HG02798 (cell line): ENCODE results near the gene CHERP.
"Not testable (repeated sequence)": the region's sequence is repeated elsewhere in the genome, so short reads cannot be mapped to it uniquely, and the experiment has no call there.

ENCODE experiments used
- ATAC-seq: cut with Tn5 transposase; IDR thresholded peaks from one replicate; pipeline ENCODE4 v1.9.1; 2021; ENCODE audit warnings: mild to moderate bottlenecking; ENCODE audit not compliant: unreplicated experiment, poor library complexity

CHERP gene

DNA sequence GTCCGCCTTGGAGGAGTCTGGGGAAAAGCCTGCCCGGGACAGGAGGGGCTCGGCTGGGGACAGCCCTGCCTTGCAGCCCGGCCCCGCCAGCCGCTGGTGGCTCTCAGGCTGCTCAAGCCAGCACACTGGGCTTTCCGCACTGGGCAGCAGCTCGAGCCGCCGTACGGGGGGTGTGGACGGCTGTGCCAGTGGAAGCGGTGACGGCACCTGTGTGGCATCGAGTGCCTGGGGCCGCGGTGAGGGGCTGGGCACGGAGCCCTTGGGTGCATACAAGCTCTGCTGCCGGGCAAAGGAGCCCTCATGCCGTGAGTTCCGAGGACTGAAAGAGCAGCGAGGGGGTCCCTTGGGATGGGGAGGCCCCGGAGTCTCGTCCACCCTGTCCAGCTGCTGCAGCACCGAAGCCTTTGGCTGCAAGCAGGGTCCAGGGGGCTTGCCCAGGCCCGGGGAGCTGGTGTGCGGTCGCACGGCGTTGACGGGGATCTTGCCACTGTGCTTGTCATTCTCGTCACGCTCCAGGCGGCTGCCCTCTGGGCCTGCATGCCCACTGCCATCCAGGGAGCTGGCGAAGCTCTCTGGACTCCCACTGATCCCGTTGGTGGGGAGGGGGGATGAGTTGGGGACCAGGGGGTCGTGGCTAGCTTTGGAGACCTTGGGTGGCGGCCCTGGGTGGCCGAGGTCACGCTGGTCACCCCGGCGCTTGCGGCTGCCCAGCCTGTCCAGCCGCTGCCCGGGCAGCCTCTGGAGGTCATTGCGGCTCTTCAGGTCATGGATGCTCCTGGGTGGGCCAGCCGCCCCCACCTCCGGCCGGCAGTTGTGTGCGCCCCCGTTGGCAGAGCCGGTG, 34.7 kb upstream of the CHERP start:
- no peak for ATAC-seq

GRCh38 chr19:16575861-16576689, 33.8 kb upstream of the CHERP start:
- no peak for ATAC-seq

- no peak for ATAC-seq
These were observed 33.0 kb upstream of the CHERP start for GRCh38 chr19:16575282-16575681.

DNA sequence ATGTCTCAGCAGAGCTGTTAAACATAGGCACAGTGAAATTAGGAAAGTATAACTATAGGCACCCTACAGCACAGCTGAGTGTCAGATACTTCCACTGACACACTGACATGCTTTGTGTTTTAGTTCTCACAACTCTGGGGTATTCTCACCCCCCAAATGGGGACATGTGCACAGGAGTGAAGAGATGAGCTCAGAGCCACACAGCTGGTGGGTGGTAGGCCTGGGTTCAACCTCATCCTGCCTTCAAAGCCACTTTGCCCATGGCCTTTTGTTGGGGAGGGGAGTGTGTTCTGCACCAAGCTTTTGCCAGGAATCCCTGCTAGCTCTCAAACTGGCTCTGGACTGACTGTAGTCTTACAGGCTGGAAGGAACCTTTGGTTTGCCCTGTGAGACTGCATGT, 31.7 kb upstream of the CHERP start:
- ATAC-seq = no peak

GRCh38 chr19:16573296-16573695, 31.1 kb upstream of the CHERP start:
- no peak for ATAC-seq

DNA sequence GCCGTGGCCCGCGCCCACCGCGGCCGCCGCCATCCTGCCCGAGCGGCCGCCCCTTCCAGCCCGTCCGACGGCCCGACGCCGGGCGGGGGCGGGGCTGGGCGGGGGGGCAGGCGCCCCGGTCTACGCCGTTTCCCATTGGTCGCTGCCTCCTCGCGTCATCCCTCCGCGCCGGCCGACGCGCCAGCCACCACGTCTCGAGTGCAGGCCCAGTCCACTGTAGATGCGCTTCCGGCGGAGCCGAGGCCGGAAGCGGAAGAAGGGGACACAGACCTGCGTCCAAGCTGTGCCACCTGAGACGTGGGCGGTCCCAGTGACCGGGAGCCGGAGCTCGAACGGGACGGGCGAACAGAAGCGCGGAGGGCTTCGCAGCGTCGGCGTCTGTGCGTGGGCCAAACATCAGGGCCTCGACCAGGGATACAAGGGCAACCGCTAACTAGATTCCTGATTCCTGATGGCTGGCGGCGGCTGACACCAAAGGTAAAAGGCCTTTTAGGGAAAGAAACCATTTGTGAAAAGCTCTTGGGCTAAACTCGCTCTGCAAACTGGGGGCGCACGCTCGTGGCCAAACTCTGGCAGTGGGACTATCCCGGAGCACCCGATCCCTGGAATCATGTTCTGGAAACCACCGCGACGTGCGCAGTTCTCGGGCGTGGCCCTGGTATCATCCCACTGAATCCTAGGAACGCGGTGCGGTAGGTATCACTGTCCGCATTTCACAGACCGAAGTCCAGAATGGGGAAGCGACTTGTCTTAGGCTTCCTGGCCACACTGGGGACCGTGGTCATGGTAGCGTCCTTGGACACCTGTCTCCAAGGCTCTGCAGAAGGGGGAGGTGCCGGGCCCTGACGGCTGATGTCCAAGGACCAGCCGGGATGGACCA, 30.3 kb upstream of the CHERP start, which contains the start of gene SLC35E1:
Gene SLC35E1, minus strand, starts transcription at position 84 of the 880 bp plus-strand sequence. Its CDS starts 51 bp downstream, at position 33.
- peak; percentile 94 for ATAC-seq

DNA sequence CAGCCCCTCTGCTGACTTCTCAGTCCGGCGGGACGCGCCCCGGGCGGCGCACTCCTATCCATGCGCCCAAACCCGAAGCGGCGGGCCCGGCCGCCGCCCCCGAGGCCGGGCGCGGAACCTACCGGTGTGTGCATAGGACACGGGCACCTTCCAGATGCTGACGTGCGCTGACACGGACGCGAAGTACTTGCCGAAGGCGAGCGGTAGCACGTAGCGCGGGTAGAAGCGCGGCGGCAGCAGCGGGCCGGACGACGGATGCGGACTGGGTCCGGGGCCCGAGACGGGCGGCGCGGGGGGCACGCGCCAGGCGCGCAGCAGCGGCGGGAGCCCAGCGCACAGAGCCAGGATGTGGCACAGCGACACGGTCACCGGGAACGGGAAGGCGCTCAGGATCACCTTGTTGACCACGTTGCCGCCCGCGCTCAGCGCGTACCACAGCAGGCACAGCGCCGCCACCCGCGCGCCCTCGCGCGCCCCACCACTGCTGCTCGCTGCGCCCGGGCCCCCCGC, 29.6 kb upstream of the CHERP start:
- ATAC-seq = no peak

- ATAC-seq = no peak
These were observed 29.0 kb upstream of the CHERP start for GRCh38 chr19:16571283-16571682.

DNA sequence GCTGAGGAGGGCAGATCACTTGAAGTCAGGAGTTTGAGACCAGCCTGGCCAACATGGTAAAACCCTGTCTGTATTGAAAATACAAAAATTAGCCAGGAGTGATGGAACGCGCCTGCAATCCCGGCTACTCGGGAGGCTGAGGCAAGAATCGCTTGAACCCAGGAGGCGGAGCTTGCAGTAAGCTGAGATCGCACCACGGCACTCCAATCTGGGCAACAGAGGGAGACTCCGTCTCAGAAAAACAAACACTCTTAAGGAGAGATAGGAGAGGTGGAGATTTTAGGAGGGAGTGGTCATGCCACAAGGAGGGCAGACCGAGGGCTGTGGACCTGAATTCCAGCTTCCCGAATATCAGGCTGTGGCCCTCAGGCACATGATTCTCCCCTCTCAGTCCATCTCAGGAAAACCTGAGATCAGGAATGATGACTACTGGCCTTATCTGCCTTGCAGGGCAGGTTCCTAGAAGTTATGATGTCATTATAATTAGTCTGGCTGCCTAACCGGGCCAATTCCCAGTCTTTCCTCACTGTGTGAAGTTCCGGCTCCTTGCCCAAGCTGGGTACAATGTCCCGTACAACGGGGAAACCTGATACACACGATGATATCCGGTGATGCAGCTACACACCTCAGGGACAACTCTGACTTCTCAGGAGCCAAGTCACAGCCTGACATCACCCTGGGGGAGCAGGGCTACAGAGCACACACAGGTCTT, 27.5 kb upstream of the CHERP start:
- ATAC-seq = no peak

GRCh38 chr19:16566702-16567101, 24.5 kb upstream of the CHERP start:
- no peak for ATAC-seq

- no peak for ATAC-seq
These were observed 23.9 kb upstream of the CHERP start for GRCh38 chr19:16566161-16566560.

- ATAC-seq = no peak
These were observed 22.6 kb upstream of the CHERP start for GRCh38 chr19:16564842-16565241.

- ATAC-seq = no peak
These were observed 20.4 kb upstream of the CHERP start for GRCh38 chr19:16562608-16563025.

GRCh38 chr19:16561382-16561781, 19.1 kb upstream of the CHERP start:
- ATAC-seq = no peak

GRCh38 chr19:16559780-16560276, 17.6 kb upstream of the CHERP start:
- no peak for ATAC-seq

DNA sequence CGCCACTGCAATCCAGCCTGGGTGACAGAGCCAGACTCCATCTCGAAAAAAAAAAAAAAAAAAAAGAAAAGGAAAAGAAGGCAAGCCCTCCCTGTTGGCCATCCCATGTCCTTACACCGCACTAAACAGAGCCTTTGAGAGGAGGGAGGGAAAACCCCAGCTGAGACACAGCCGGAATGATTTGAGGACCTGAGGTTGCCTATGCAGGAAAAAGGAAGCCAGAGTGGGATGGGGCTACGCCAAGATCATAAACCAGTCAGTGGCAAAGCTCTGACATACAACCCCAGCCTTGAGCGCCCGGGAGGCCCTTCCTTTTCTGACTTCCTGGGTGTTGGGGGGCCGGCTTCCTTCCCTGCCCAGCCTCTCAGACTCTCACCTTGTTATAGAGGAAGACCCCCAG, 12.5 kb upstream of the CHERP start:
- no peak for ATAC-seq

DNA sequence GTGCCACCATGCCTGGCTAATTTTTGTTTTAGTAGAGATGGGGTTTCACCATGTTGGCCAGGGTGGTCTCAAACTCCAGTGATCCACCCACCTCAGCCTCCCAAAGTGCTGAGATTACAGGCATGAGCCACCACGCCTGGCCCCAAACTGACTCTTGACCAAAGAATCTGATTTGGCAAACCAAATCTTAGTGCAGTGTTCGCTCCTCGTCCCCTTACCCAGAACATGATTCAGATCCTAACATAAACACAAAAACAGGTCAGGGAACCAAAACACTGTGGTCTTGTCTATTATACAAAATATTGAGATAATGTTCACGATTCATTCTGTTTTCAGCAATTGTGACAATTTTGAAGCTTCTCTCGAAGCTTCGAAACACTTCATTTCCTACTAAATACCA, 9.7 kb upstream of the CHERP start:
- not testable (repeated sequence) for ATAC-seq

DNA sequence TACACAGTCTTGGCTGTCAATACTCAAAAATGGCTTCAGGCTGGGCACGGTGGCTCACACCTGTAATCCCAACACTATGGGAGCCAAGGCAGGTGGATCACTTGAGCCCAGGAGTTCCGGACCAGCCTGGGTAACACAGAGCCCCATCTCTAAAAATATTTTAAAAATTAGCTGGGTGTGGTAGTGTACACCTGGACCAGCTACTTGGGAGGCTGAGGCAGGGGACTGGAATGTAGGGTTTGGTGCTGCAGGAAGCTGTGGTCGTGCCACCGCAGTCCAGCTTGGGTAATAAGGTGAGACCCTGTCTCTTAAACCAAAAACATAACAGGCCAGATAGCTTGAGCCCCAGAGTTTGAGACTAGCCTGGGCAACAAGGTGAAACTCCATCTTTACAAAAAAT, 6.7 kb upstream of the CHERP start:
- ATAC-seq = no peak

DNA sequence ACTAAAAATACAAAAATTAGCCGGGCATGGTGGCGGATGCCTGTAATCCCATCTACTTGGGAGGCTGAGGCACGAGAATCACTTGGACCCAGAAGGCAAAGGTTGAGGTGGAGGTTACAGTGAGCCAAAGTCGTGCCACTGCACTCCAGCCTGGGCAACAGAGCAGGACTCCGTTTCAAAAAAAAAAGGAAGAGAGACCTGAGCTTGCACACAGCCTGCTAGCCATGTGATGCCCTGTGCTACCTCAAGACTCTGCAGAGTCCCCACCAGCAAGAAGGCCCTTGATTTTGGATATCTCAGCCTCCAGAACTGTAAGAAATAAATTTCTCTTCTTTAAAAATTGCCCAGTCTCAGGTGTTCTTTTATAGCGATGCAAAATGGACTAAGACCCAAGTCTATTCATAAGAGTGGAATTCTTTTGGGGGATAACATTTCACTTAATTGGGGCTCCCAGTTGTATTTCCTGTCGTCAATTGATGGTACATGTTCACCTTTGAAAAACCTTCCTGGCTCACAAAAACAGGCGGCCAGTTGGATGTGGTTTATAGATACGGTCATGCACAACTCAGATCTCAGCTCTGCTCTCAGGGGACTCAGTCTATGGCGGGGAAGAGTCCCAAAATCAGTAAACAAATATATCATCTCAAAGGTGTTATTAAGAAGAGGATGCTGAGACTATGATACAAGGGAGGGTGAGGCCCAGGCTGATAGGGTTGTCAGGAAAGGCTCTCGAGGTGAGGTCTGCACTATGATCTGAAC, 2.4 kb upstream of the CHERP start:
- no peak for ATAC-seq
